Skeletal muscle satellite cell (primary cell): ENCODE data around the gene RASA2.
"Not testable (repeated sequence)": the region's sequence is repeated elsewhere in the genome, so short reads cannot be mapped to it uniquely, and the experiment has no call there.

Experiments
- H3K27me3 ChIP-seq: 2 replicates; pipeline ENCODE4 v1.7.0; 2013; ENCODE audit warnings: low read length; ENCODE audit not compliant: control insufficient read depth, insufficient read depth
- H3K36me3 ChIP-seq: 2 replicates; pipeline ENCODE4 v1.7.0; 2013; ENCODE audit warnings: mild to moderate bottlenecking, control low read depth, low read length; ENCODE audit not compliant: insufficient read depth
- H3K4me1 ChIP-seq: 2 replicates; pipeline ENCODE4 v1.7.0; 2013; ENCODE audit warnings: low read length; ENCODE audit not compliant: control insufficient read depth, insufficient read depth
- H3K4me2 ChIP-seq: 2 replicates; pipeline ENCODE4 v1.7.0; 2013; ENCODE audit warnings: mild to moderate bottlenecking, low read length
- H3K4me3 ChIP-seq: 2 replicates; pipeline ENCODE4 v1.7.0; 2013; ENCODE audit warnings: low read length
- H3K9ac ChIP-seq: 2 replicates; pipeline ENCODE4 v1.7.0; 2013; ENCODE audit warnings: mild to moderate bottlenecking, low read depth, low read length, moderate library complexity
- H3K9me3 ChIP-seq: replicated peaks from 2 replicates; pipeline ENCODE4 v1.7.0; 2013; ENCODE audit warnings: mild to moderate bottlenecking, control low read depth, low read length

RASA2 gene

DNA sequence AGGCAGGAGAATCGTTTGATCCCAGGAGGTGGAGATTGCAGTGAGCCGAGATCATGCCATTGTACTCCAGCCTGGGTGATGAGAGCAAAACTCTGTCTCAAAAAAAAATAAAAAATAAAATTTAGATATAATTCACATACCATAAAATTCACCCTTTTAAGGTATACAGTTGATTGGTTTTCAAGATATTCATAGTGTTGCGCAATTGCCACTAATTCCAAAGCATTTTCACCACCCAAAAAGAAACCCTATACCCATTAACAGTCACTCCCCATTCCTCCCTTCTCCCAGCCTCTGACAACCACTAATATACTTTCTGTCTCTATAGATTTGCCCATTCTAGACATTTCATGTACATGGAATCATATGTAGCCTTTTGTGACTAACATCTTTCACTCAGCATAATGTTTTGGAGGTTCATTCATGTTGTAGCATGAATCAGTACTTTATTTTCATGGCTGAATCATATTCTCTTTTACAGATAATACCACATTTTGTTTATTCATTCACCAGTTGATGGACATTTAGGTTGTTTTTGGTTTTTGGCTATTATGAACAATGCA, 116.7 kb downstream of the RASA2 start:
- Histone ChIP-seq H3K9me3 (no peaks in the 10 kb centered on the region), H3K4me3 (no peak overlapping the region), H3K4me1 (peaks cover 7% of the 10 kb centered on the region), H3K4me2 (no peak overlapping the region), H3K36me3 (peaks cover 23% of the 10 kb centered on the region), H3K9ac (no peak overlapping the region), H3K27me3 (no peaks in the 10 kb centered on the region)

DNA sequence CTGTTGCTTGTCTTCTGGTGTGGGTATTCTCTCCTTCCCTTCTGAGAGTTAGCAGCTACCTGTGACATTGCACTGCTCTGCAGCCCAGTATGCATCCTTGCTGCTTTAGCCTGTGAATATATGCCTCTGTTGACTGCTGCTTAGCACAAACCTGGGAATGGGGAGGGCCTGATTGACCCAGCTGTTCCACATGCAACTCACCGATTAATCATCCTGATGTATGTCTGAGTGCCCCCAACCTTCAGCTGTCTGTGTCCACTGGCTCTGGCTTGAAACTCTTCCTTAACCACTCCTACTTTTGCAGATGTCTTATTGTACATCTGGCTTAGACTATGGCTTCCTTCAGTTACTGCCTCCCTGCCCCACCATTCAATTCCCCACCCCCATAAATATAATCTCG, 119.1 kb downstream of the RASA2 start:
- H3K4me3 ChIP-seq: no peak overlapping the region
- no peaks in the 10 kb centered on the region for H3K27me3 ChIP-seq
- H3K36me3 ChIP-seq: peaks cover 27% of the 10 kb centered on the region
- H3K9ac ChIP-seq: no peak overlapping the region
- H3K4me1 ChIP-seq: peaks cover 7% of the 10 kb centered on the region
- H3K9me3 ChIP-seq: no peaks in the 10 kb centered on the region
- H3K4me2 ChIP-seq: no peak overlapping the region

DNA sequence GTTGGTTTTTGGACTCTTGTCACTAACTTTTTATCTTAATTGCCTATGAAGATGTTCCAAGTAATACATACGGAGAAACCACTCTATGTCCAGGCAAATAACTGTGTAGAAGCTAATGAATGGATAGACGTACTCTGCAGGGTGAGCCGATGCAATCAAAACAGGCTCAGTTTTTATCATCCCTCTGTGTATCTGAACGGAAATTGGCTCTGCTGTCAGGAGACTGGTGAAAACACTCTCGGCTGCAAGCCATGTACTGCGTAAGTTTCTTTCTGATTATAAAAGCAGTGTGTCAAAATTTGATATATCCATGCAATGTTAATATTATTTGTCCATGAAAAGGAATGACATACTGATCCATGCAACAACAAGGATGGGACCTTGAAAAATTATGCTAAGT, 121.6 kb downstream of the RASA2 start:
- H3K4me1 ChIP-seq: peaks cover 7% of the 10 kb centered on the region
- H3K36me3 ChIP-seq: peaks cover 42% of the 10 kb centered on the region
- H3K27me3 ChIP-seq: no peaks in the 10 kb centered on the region
- no peak overlapping the region for H3K4me2 ChIP-seq
- H3K9me3 ChIP-seq: no peaks in the 10 kb centered on the region
- H3K4me3 ChIP-seq: no peak overlapping the region
- no peak overlapping the region for H3K9ac ChIP-seq

DNA sequence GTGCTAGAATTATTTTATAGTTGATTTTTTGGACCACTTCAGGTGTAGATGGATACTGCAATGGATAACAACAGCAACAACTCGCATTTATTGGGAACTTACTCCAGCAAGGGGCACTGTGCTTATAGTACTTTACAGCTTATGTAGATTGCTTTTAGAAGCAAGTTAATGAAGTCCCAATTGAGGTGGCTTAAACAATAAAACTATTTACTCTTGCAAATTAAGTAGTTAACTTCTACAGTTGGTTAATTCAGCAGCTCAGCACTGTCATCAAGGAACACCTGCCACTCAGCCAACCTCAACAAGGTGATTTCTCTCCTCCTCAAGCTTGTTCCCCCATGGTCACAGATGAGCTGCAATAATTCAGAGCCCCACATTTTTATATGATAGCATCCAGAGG, 124.1 kb downstream of the RASA2 start:
- Histone ChIP-seq H3K9ac (no peak overlapping the region), H3K9me3 (no peaks in the 10 kb centered on the region), H3K4me2 (no peak overlapping the region), H3K27me3 (no peaks in the 10 kb centered on the region), H3K4me1 (peaks cover 2% of the 10 kb centered on the region), H3K36me3 (peaks cover 46% of the 10 kb centered on the region), H3K4me3 (no peak overlapping the region)

DNA sequence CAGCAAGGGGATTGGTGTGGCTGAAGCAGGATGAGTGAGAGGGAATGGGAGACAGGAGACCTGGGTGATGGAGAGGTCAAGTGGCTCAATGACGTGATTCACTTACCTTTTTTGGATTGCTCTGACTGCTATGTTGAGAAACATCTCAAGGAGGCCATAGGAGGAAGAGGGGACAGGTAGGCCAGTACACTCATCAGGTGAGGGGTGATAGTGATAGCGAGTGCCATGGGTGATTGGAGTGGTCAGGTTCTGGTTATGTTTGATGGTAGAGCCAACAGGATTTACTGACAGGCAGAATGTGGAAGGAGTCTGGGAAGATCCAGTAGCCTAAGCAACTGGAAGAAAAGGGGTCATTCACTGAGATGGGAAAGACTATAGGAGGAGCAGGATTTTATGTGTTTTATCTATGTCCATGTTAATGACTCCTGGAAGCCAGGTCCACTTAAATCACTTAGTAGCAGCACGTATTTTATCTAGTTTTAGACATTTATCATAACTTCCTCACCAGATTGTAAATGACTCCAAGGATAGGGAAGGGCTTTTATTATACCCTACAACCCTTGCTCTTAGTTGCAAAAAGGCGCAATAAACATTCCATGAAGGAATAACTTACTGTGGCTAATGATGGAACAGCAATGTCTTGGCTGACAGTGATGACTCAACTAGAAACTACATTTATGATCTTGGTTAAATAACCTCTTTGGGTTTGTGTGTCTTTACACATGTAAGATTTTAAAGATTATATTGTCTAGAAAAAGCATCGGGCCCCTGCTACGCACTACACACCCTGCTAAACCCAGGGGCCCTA, 131.5 kb downstream of the RASA2 start:
- Histone ChIP-seq H3K4me3 (no peak overlapping the region), H3K4me2 (no peak overlapping the region), H3K27me3 (no peaks in the 10 kb centered on the region), H3K36me3 (peaks cover 9% of the 10 kb centered on the region), H3K4me1 (no peaks in the 10 kb centered on the region), H3K9me3 (no peaks in the 10 kb centered on the region), H3K9ac (no peak overlapping the region)

DNA sequence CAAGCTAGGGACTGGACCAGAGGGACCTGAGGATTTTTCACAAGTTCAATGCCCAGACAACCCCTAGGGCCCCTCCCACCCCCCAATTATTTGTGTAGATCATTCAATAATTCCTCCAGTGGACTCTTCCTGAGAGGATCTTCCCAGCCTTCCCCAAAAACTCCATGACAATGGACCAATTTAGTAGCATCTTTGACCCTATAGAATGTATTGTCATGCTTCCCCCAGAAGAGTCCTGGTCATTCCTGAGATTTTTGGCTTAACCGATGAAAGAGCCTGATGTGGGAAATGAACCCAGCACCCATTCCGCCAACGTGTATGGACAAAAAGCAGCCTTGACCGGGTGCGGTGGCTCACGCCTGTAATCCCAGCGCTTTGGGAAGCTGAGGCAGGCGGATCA, 132.1 kb downstream of the RASA2 start:
- Histone ChIP-seq H3K9me3 (no peaks in the 10 kb centered on the region), H3K4me1 (no peaks in the 10 kb centered on the region), H3K4me3 (no peak overlapping the region), H3K27me3 (no peaks in the 10 kb centered on the region), H3K36me3 (peaks cover 7% of the 10 kb centered on the region), H3K4me2 (no peak overlapping the region), H3K9ac (no peak overlapping the region)

DNA sequence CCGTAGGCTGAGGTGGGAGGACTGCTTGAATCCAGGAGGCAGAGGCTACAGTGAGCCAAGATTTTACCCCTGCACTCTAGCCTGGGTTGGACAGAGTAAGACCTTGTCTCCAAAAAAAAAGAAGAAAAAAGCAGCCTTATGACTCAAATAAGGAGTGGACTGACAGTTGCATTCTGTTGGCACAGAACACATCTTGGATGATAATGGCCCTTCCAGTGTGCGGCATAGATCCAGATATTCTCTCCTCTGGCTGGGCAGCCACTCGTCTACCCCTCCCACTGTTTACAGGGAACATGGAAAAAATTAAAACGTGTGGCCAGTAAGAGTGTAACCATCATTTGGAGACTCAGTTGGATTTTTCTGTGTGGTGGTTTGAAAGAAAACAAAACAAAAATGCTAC, 132.6 kb downstream of the RASA2 start:
- H3K36me3 ChIP-seq: peaks cover 7% of the 10 kb centered on the region
- no peak overlapping the region for H3K9ac ChIP-seq
- no peaks in the 10 kb centered on the region for H3K9me3 ChIP-seq
- no peaks in the 10 kb centered on the region for H3K27me3 ChIP-seq
- H3K4me1 ChIP-seq: no peaks in the 10 kb centered on the region
- H3K4me2 ChIP-seq: no peak overlapping the region
- H3K4me3 ChIP-seq: no peak overlapping the region

DNA sequence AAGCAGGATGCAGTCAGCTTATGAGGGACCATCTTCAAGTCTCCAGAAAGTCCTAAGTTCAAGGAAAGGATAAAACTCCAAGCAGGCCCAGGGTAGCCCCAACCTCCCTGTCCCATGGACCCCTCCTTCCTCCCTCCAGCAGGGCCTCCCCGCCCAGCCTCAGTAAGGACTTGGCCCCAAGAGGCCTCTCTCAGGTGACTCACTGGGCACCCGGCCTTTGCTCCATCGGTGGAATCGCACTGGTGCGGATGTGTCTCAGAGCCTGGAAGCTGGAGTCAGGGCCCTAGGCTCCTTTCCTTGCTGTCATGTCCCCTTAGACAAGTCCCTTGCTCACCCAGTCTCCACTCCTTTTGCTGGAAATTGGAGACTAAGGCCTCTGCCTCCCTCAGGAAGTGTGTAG, 136.9 kb downstream of the RASA2 start:
- no peak overlapping the region for H3K4me2 ChIP-seq
- H3K9ac ChIP-seq: no peak overlapping the region
- H3K36me3 ChIP-seq: no peaks in the 10 kb centered on the region
- peaks cover 7% of the 10 kb centered on the region for H3K4me1 ChIP-seq
- no peak overlapping the region for H3K4me3 ChIP-seq
- H3K9me3 ChIP-seq: no peaks in the 10 kb centered on the region
- no peaks in the 10 kb centered on the region for H3K27me3 ChIP-seq

DNA sequence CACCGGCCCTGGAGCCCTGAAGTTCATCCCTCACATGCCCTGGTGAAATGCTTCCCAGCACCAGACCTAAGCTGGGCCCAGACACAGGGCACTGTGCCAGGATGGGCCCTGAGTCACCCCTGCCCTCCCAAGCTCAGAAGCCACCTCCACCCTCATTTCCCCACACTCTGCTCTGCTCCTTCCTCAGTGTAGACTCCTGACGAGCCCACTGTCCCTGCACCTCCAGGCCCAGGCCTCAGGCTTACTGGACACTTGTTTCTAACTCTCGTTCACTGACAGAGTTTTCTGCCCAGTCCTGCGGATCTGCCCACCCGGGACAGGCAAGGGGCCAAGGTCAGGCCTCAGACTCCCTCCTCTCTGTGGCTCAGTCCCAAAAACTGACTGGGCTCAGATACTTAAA, 138.7 kb downstream of the RASA2 start:
- H3K4me2 ChIP-seq: no peak overlapping the region
- no peak overlapping the region for H3K4me3 ChIP-seq
- H3K4me1 ChIP-seq: peaks cover 7% of the 10 kb centered on the region
- H3K9ac ChIP-seq: no peak overlapping the region
- H3K9me3 ChIP-seq: no peaks in the 10 kb centered on the region
- H3K36me3 ChIP-seq: no peaks in the 10 kb centered on the region
- H3K27me3 ChIP-seq: no peaks in the 10 kb centered on the region

DNA sequence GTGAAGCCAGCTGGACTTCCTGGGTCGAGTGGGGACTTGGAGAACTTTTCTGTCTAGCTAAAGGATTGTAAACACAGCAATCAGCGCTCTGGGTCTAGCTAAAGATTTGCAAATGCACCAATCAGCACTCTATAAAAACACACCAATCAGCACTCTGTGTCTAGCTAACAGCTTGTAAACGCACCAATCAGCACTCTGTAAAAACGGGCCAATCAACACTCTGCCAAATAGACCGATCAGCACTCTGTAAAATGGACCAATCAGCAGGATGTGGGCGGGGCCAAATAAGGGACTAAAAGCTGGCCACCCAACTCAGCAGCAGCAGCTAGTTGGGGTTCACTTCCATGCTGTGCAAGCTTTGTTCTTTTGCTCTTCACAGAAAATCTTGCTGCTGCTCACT, 141.5 kb downstream of the RASA2 start:
- H3K4me1 ChIP-seq, H3K27me3 ChIP-seq, H3K9me3 ChIP-seq, H3K36me3 ChIP-seq, H3K4me2 ChIP-seq, H3K9ac ChIP-seq, H3K4me3 ChIP-seq: not testable (repeated sequence)

DNA sequence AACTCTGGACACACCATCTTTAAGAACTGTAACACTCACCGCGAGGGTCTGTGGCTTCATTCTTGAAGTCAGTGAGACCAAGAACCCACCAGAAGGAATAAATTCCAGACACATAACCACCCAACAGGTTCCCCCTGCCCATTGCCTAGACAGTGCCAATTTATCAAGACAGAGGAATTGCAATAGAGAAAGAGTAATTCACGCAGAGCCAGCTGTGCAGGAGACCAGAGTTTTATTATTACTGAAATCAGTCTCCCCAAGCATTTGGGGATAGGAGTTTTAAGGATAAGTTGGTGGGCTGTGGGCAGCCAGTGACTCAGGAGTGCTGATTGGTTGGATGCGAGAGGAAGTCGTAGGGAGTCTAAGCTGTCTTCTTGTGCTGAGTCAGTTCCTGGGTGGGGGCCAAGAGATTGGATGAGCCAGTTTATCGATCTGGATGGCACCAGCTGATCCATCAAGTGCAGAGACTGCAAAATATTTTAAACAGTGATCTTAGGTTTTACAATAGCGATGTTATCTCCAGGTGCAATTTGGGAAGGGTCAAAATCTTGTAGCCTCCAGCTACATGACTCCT, 142.1 kb downstream of the RASA2 start:
- H3K4me1 ChIP-seq, H3K4me3 ChIP-seq, H3K36me3 ChIP-seq, H3K27me3 ChIP-seq, H3K4me2 ChIP-seq, H3K9me3 ChIP-seq, H3K9ac ChIP-seq: not testable (repeated sequence)

DNA sequence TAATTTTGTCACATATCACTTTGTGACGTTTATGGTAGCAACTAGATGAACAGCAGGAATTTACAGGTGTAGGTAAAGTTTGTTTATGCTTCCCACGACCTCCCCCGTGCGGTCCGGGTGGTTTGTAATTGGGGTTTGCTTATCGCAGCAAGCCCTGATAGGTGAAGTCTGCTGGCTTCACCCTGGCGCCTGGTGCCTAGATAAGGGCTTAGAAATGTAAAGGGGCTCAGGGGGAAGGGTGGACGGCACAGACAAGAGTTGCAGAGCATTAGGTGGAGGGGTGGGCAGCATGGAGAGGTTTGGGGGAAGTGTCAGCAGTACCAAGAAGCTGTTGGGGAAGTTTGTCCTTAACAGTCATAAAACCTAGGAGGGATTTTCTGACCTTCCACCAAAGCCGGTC, 143.1 kb downstream of the RASA2 start:
- H3K27me3 ChIP-seq: no peaks in the 10 kb centered on the region
- no peak overlapping the region for H3K4me2 ChIP-seq
- no peaks in the 10 kb centered on the region for H3K9me3 ChIP-seq
- H3K9ac ChIP-seq: no peak overlapping the region
- H3K4me1 ChIP-seq: peaks cover 7% of the 10 kb centered on the region
- no peak overlapping the region for H3K4me3 ChIP-seq
- H3K36me3 ChIP-seq: no peaks in the 10 kb centered on the region
